Spleen (tissue), 7 donors: ENCODE data around the gene SCYGR1.

ENCODE experiments used
- CTCF ChIP-seq, 11 experiments: fragments of 200-600 bp in 7 of 11; fragments of 450-650 bp in 4 of 11; sonication (generic) in 4 of 11; IDR thresholded peaks in 8 of 11; conservative IDR thresholded peaks in 3 of 11; 1 replicate in 7 of 11; 2 replicates in 4 of 11; pipeline versions ENCODE4 v1.4.0 to v1.8.0; 2016 to 2021; ENCODE audit warnings: antibody characterized with exemption in 11 of 11, inconsistent platforms in 4 of 11, mild to moderate bottlenecking in 1 of 11
- POLR2AphosphoS5 ChIP-seq, 3 donors: sonication (generic); formaldehyde crosslinking; IDR thresholded peaks; one replicate each; pipeline ENCODE4 v1.5.1; 2017; ENCODE audit warnings: antibody characterized with exemption in 3 of 3
- donor health status: DM: no; HTN: no; CAD: no; lungs with moderate emphysema.
- donor health status: DM: no; HTN: no; CAD: no.
- donor health status: DM: no; HTN: no; CAD: no.

GRCh38 chr2:227365833-227366232 lies 21.9 kb downstream of the SCYGR1 start:
- TF ChIP-seq CTCF (IDR thresholded peaks at IDR 0.05 in 8 of 11, conservative IDR thresholded peaks at IDR 0.05 in 3 of 11): no peak
- no peak for TF ChIP-seq POLR2AphosphoS5 (IDR thresholded peaks at IDR 0.05)
